IMR-90 (cell line): ENCODE results near the gene KLRF2. TPM values are rescaled to one million over a fixed set of nuclear protein-coding genes. Genes with fewer than 3 reads are reported as not detected.

Experiments used
- ATAC-seq: fragments of 200-7000 bp; cut with Tn5 transposase; 2 replicates; pipeline ENCODE4 v1.9.1; 2020; ENCODE audit warnings: low read depth, mild to moderate bottlenecking, moderate library complexity
- BruUV-seq: library from RNA; stranded (reverse); fragments of 400-500 nt; replicated peaks from 2 replicates; lab custom pipeline; 2021; lab: Mats Ljungman, UMichigan
- CTCF ChIA-PET: fragments of 300-600 bp; formaldehyde crosslinking; extraction: SDS; loops from one replicate; lab custom pipeline; 2021; ENCODE audit warnings: antibody characterized with exemption; lab: Yijun Ruan, JAX
- POLR2A ChIA-PET: fragments of 300-600 bp; sonication (Branson Sonifier 250); formaldehyde crosslinking; loops from one replicate; lab custom pipeline; 2022; ENCODE audit warnings: antibody characterized with exemption; ENCODE audit not compliant: unreplicated experiment; lab: Charles Lee
- DNase-seq: peaks from one replicate; pipeline ENCODE4 v3.0.0; 2013
- H2AFZ ChIP-seq: replicated peaks from 2 replicates; pipeline ENCODE3; 2013; ENCODE audit warnings: low read length, mild to moderate bottlenecking; ENCODE audit not compliant: poor library complexity
- H2AK5ac ChIP-seq: 2 replicates; pipeline ENCODE4 v1.6.1; 2013; ENCODE audit warnings: low read depth, low read length, inconsistent platforms
- H2AK9ac ChIP-seq: replicated peaks from 2 replicates; pipeline ENCODE3; 2013; ENCODE audit warnings: mild to moderate bottlenecking, low read depth, low read length, moderate library complexity; ENCODE audit not compliant: poor library complexity
- H2BK120ac ChIP-seq: 2 replicates; pipeline ENCODE4 v1.6.1; 2013; ENCODE audit warnings: low read depth, low read length, inconsistent platforms
- H2BK15ac ChIP-seq: 3 replicates; pipeline ENCODE4 v1.6.1; 2013; ENCODE audit warnings: low read depth, low read length, inconsistent platforms
- H2BK20ac ChIP-seq: 2 replicates; pipeline ENCODE4 v1.6.1; 2013; ENCODE audit warnings: low read depth, mild to moderate bottlenecking, inconsistent platforms, low read length, moderate library complexity
- H2BK5ac ChIP-seq: 2 replicates; pipeline ENCODE4 v1.6.1; 2013; ENCODE audit warnings: mild to moderate bottlenecking, low read depth, low read length, inconsistent platforms; ENCODE audit not compliant: poor library complexity, severe bottlenecking
- H3K14ac ChIP-seq: replicated peaks from 2 replicates; pipeline ENCODE4 v1.6.1; 2013; ENCODE audit warnings: low read depth, low read length, inconsistent platforms
- H3K18ac ChIP-seq: 2 replicates; pipeline ENCODE4 v1.6.1; 2013; ENCODE audit warnings: low read depth, low read length, control low read depth
- H3K23ac ChIP-seq: 2 replicates; pipeline ENCODE4 v1.6.1; 2013; ENCODE audit warnings: low read depth, low read length, inconsistent platforms
- H3K27ac ChIP-seq: 2 replicates; pipeline ENCODE4 v1.5.1; 2013; ENCODE audit warnings: mild to moderate bottlenecking, control low read depth, low read length; ENCODE audit not compliant: insufficient read depth
- H3K27me3 ChIP-seq: 2 replicates; pipeline ENCODE4 v1.6.1; 2013; ENCODE audit warnings: low read length; ENCODE audit not compliant: control insufficient read depth, insufficient read depth
- H3K36me3 ChIP-seq: 2 replicates; pipeline ENCODE4 v1.6.1; 2013; ENCODE audit warnings: low read length, mixed read lengths; ENCODE audit not compliant: control insufficient read depth, insufficient read depth
- H3K4ac ChIP-seq: 2 replicates; pipeline ENCODE4 v1.6.1; 2013; ENCODE audit warnings: low read depth, low read length, inconsistent platforms
- H3K4me1 ChIP-seq: 2 replicates; pipeline ENCODE4 v1.6.1; 2013; ENCODE audit warnings: low read length, mixed read lengths; ENCODE audit not compliant: control insufficient read depth, insufficient read depth
- H3K4me2 ChIP-seq: 2 replicates; pipeline ENCODE4 v1.6.1; 2013; ENCODE audit warnings: low read depth, mild to moderate bottlenecking, control low read depth, low read length, moderate library complexity
- H3K4me3 ChIP-seq: 2 replicates; pipeline ENCODE4 v1.5.1; 2013; ENCODE audit warnings: low read depth, mild to moderate bottlenecking, control low read depth, low read length, moderate library complexity; ENCODE audit not compliant: insufficient read depth
- H3K56ac ChIP-seq: 2 replicates; pipeline ENCODE4 v1.6.1; 2013; ENCODE audit warnings: low read length, inconsistent platforms; ENCODE audit not compliant: insufficient read depth; ENCODE audit errors: extremely low read depth
- H3K79me1 ChIP-seq, 2 experiments: 2 replicates each; pipeline ENCODE4 v1.6.1; 2013; ENCODE audit warnings: low read length in 2 of 2, inconsistent platforms in 1 of 2, low read depth in 1 of 2
- H3K9ac ChIP-seq: 2 replicates; pipeline ENCODE4 v1.6.1; 2013; ENCODE audit warnings: low read depth, low read length, control low read depth
- H3K9me1 ChIP-seq: 2 replicates; pipeline ENCODE4 v1.6.1; 2013; ENCODE audit warnings: low read length, inconsistent platforms; ENCODE audit not compliant: insufficient read depth
- H3K9me3 ChIP-seq: 2 replicates; pipeline ENCODE4 v1.6.1; 2013; ENCODE audit warnings: low read length; ENCODE audit not compliant: control insufficient read depth, insufficient read depth
- H4K20me1 ChIP-seq: 2 replicates; pipeline ENCODE4 v1.6.1; 2013; ENCODE audit warnings: low read length, inconsistent platforms; ENCODE audit not compliant: insufficient read depth
- H4K5ac ChIP-seq: 2 replicates; pipeline ENCODE4 v1.6.1; 2013; ENCODE audit warnings: mild to moderate bottlenecking, low read depth, low read length, control low read depth
- H4K8ac ChIP-seq, 2 experiments: 2 replicates each; pipeline ENCODE4 v1.6.1; 2013; ENCODE audit warnings: low read depth in 2 of 2, low read length in 2 of 2, control low read depth in 1 of 2, inconsistent platforms in 1 of 2
- H4K91ac ChIP-seq: 2 replicates; pipeline ENCODE4 v1.6.1; 2013; ENCODE audit warnings: low read depth, low read length, inconsistent platforms; ENCODE audit not compliant: insufficient read depth
- MAFK ChIP-seq: IDR thresholded peaks from 2 replicates; pipeline ENCODE4 v1.6.1; 2012; ENCODE audit warnings: low read depth, low read length, improper control_type of control experiment
- NFE2L2 ChIP-seq: fragments of 150-350 bp; IDR thresholded peaks from 2 replicates; pipeline ENCODE4 v1.6.1; 2016; ENCODE audit warnings: low read depth, mild to moderate bottlenecking, low read length
- RFX5 ChIP-seq: IDR thresholded peaks from 2 replicates; pipeline ENCODE4 v1.8.0; 2012; ENCODE audit warnings: low read depth, mild to moderate bottlenecking, low read length, moderate library complexity
- SMC3 ChIP-seq: fragments of 150-350 bp; IDR thresholded peaks from 2 replicates; pipeline ENCODE4 v1.6.1; 2016; ENCODE audit warnings: low read depth, mild to moderate bottlenecking, antibody characterized with exemption, low read length, moderate library complexity
- USF2 ChIP-seq: fragments of 150-350 bp; IDR thresholded peaks from 2 replicates; pipeline ENCODE4 v1.6.1; 2017; ENCODE audit warnings: mild to moderate bottlenecking, antibody characterized with exemption, low read length, low read depth
- WGBS, 2 experiments: methylation state at CpG; one replicate each; pipeline versions ENCODE4 v1.1.5 to v1.1.7; 2013; ENCODE audit warnings: missing lambda C conversion rate in 2 of 2; ENCODE audit not compliant: insufficient read length in 1 of 2; ENCODE audit errors: extremely low coverage in 2 of 2; 5-methylcytosine and 5-hydroxymethylcytosine counted together
- dilution Hi-C: fragments of 300-500 bp; cut with HindIII; formaldehyde crosslinking; loops from one replicate; pipeline ENCODE4 v1.14.3; 2018; ENCODE audit warnings: low sequenced_read_pairs; ENCODE audit not compliant: unreplicated experiment
- in situ Hi-C: fragments of 300-500 bp; cut with MboI; formaldehyde crosslinking; loops from 3 replicates; pipeline ENCODE4 v1.14.3; 2019; ENCODE audit warnings: low sequenced_read_pairs, inconsistent platforms, mixed read lengths
- intact Hi-C: fragments of 100-400 bp; cut with micrococcal nuclease; formaldehyde crosslinking; loops from 2 replicates; pipeline ENCODE4 v1.10.0; 2022
- polyA plus RNA-seq, 3 experiments: library from polyadenylated mRNA; depleted of rRNA; stranded (reverse); fragments of >200 nt; gene quantifications; 2 replicates each; pipeline ENCODE4 v1.2.3, GENCODE V29; 2012; ENCODE audit warnings: low replicate concordance in 1 of 3
- total RNA-seq: library from RNA; depleted of rRNA; stranded (reverse); fragments of >200 nt; gene quantifications from 2 replicates; pipeline ENCODE4 v1.2.3, GENCODE V29; 2012

Gene KLRF2
- total and polyA plus RNA-seq, 2 of the 4 experiments (the other 2 are of a cell fraction), result not detected

DNA sequence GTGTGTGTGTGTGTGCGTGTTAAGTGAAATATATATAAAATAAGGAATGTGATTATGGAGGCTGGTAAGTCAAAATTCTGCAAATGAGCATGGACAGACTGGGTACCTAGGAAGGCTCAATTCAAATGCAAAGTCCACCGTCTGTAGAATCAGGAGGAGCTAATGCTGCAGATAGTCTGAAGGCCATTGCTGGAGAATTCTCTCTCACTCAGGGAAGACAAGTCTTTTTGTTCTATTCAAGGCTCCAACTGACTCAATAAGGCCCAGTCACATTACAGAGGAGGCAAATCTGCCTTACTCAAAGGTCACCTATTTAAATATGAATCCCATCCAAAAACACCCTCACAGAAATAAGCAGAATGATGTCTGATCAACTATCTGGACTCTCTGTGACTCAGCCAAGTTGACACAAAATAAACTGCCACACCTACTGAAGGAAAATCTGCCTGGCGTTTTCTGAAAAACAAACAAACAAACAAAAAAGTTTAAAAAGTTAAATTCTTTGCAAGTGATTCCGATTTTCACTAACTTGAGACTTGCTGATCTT is 684 bp upstream of the KLRF2 start:
- Histone ChIP-seq H3K56ac (no peak overlapping the region), H3K36me3 (no peaks in the 10 kb centered on the region), H3K4me2 (no peak overlapping the region), H2BK120ac (no peak overlapping the region), H3K9ac (no peak overlapping the region), H4K5ac (no peak overlapping the region), H3K23ac (no peak overlapping the region), H2AFZ (no peak overlapping the region), H3K79me1 (no peaks in the 10 kb centered on the region), H3K9me3 (no peaks in the 10 kb centered on the region), H2BK20ac (no peak overlapping the region), H3K14ac (no peak overlapping the region), H4K20me1 (no peaks in the 10 kb centered on the region), H3K18ac (no peak overlapping the region), H3K27ac (no peak overlapping the region), H2AK9ac (no peak overlapping the region), H2BK15ac (no peak overlapping the region), H3K27me3 (no peaks in the 10 kb centered on the region; the same call in 1 of the 2 replicates), H4K91ac (no peak overlapping the region), H3K4ac (no peak overlapping the region), H3K4me1 (peaks cover 2% of the 10 kb centered on the region; the same call in 1 of the 2 replicates), H3K4me3 (no peak overlapping the region), H2BK5ac (no peak overlapping the region), H4K8ac (no peak overlapping the region), H3K9me1 (no peaks in the 10 kb centered on the region), H2AK5ac (no peak overlapping the region)
- DNase-seq (no peak), ATAC-seq (no peak)
- no TSS peak for BruUV-seq
- in situ Hi-C loops, result no loop called here
- POLR2A ChIA-PET, result no interaction called here
- dilution Hi-C loops, result no loop called here
- TF ChIP-seq USF2 (no peak), RFX5 (no peak), MAFK (no peak), SMC3 (no peak), NFE2L2 (no peak)
- intact Hi-C loops, result no loop called here
- CTCF ChIA-PET, result no interaction called here
- 60% methylated on average over 2 of the region's 4 CpGs; no CpG with 5 or more reads in 1 of the 2 experiments for WGBS, 2 experiments
